PC-3 (cell line): Measurements from ENCODE around the gene SDHAF3.

ENCODE experiments used
- CTCF ChIP-seq: fragments of 300-600 bp; sonication (generic); conservative IDR thresholded peaks from 2 replicates; pipeline ENCODE4 v1.5.1; 2017; ENCODE audit warnings: antibody characterized with exemption, low read depth, mild to moderate bottlenecking, low read length
- EZH2 ChIP-seq: fragments of 300-600 bp; sonication (generic); IDR thresholded peaks from one replicate; pipeline ENCODE4 v1.6.1; 2017; ENCODE audit warnings: antibody characterized with exemption, mild to moderate bottlenecking, low read length; ENCODE audit not compliant: unreplicated experiment
- EZH2phosphoT487 ChIP-seq: fragments of 300-600 bp; sonication (generic); IDR thresholded peaks from 2 replicates; pipeline ENCODE4 v1.6.1; 2018; ENCODE audit warnings: mild to moderate bottlenecking, antibody characterized with exemption, low read length, borderline replicate concordance

GRCh38 chr7:97075928-97076327 is 41.6 kb upstream of the SDHAF3 start:
- no peak for TF ChIP-seq CTCF
- no peak for TF ChIP-seq EZH2
- TF ChIP-seq EZH2phosphoT487, result no peak
